ENCODE measurements around the gene HYDIN.

- TF ChIP-seq POLR2A (IDR thresholded peaks at IDR 0.05; ENCODE audit: low read length) (no peak), GATA1 (IDR thresholded peaks at IDR 0.05; ENCODE audit: low read depth, low read length) (no peak)
Measured at GRCh38 chr16:70777496-70777895, 453.0 kb downstream of the HYDIN start.

All from erythroblast (primary cell).